ENCODE results near the gene OBSCN. TPM values are rescaled to one million over a fixed set of nuclear protein-coding genes. Genes with fewer than 3 reads are reported as not detected.

OBSCN gene
- total and polyA plus RNA-seq, 4 donors: 0.54 to 5.6 (median 2.7) TPM

DNA sequence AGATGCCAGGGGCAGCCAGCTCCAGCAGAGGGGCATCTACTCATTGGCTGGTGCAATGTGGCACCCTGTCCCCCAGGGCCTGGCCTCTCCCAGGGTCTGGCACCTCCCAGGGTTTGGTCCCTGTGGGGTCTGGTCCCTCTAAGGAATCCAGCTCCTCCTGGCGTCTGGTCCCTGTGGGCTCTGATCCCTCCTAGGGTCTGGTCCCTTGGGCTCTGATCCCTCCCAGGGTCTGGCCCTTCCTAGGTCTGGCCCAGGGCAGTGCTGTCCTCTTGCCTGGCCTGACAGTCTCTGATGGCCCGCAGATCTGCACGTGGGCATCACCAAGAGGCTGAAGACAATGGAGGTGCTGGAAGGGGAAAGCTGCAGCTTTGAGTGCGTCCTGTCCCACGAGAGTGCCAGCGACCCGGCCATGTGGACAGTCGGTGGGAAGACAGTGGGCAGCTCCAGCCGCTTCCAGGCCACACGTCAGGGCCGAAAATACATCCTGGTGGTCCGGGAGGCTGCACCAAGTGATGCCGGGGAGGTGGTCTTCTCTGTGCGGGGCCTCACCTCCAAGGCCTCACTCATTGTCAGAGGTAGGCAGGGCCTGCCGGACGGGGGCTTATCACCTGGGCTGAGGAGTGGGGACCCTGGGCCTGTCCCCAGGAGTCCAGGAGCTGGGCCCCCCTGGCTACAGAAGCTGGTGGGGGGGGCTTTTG, 73.9 kb downstream of the OBSCN start:
- Histone ChIP-seq H3K9ac (ENCODE audit: low read depth in 1 of 2, low read length in 2 of 2) (no peak overlapping the region), H3K27ac (ENCODE audit: low read depth in 1 of 2, low read length in 2 of 2) (no peak overlapping the region), H3K27me3 (ENCODE audit: control insufficient read depth in 4 of 4, insufficient read depth in 4 of 4, low read length in 3 of 4) (no peaks in the 10 kb centered on the region), H3K36me3 (ENCODE audit: control insufficient read depth in 4 of 4, insufficient read depth in 3 of 4, low read depth in 1 of 4, low read length in 3 of 4) (no peaks in the 10 kb centered on the region), H3K9me3 (ENCODE audit: control insufficient read depth in 4 of 4, low read length in 3 of 4) (no peaks in the 10 kb centered on the region), H3K4me3 (ENCODE audit: low read depth in 1 of 3, low read length in 3 of 3) (no peak overlapping the region), H3K4me1 (ENCODE audit: control insufficient read depth in 4 of 4, insufficient read depth in 4 of 4, low read length in 3 of 4) (no peaks in the 10 kb centered on the region)
- no peak for DNase-seq (ENCODE audit: low spot score)
- WGBS: 96% methylated on average over 16 of the region's 16 CpGs
- TF ChIP-seq SP1 (IDR thresholded peaks at IDR 0.05) (no peak), FOXA1 (IDR thresholded peaks at IDR 0.05) (no peak), JUND (IDR thresholded peaks at IDR 0.05) (no peak), RAD21 (IDR thresholded peaks at IDR 0.05) (no peak), EGR1 (IDR thresholded peaks at IDR 0.05; ENCODE audit: low read depth in 2 of 2) (no peak), HNF4A (conservative IDR thresholded peaks at IDR 0.05) (no peak), GABPA (IDR thresholded peaks at IDR 0.05 in 1 of 2, conservative IDR thresholded peaks at IDR 0.05 in 1 of 2) (no peak), HNF4G (IDR thresholded peaks at IDR 0.05) (no peak), RXRA (IDR thresholded peaks at IDR 0.05) (no peak)
- TF ChIP-seq, protein P1, sequence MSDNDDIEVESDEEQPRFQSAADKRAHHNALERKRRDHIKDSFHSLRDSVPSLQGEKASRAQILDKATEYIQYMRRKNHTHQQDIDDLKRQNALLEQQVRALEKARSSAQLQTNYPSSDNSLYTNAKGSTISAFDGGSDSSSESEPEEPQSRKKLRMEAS (IDR thresholded peaks at IDR 0.05): no peak
- TF ChIP-seq, protein P2, sequence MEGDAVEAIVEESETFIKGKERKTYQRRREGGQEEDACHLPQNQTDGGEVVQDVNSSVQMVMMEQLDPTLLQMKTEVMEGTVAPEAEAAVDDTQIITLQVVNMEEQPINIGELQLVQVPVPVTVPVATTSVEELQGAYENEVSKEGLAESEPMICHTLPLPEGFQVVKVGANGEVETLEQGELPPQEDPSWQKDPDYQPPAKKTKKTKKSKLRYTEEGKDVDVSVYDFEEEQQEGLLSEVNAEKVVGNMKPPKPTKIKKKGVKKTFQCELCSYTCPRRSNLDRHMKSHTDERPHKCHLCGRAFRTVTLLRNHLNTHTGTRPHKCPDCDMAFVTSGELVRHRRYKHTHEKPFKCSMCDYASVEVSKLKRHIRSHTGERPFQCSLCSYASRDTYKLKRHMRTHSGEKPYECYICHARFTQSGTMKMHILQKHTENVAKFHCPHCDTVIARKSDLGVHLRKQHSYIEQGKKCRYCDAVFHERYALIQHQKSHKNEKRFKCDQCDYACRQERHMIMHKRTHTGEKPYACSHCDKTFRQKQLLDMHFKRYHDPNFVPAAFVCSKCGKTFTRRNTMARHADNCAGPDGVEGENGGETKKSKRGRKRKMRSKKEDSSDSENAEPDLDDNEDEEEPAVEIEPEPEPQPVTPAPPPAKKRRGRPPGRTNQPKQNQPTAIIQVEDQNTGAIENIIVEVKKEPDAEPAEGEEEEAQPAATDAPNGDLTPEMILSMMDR (IDR thresholded peaks at IDR 0.05; ENCODE audit: low read depth, low read length, missing input control): no peak
- TF ChIP-seq, protein P3, sequence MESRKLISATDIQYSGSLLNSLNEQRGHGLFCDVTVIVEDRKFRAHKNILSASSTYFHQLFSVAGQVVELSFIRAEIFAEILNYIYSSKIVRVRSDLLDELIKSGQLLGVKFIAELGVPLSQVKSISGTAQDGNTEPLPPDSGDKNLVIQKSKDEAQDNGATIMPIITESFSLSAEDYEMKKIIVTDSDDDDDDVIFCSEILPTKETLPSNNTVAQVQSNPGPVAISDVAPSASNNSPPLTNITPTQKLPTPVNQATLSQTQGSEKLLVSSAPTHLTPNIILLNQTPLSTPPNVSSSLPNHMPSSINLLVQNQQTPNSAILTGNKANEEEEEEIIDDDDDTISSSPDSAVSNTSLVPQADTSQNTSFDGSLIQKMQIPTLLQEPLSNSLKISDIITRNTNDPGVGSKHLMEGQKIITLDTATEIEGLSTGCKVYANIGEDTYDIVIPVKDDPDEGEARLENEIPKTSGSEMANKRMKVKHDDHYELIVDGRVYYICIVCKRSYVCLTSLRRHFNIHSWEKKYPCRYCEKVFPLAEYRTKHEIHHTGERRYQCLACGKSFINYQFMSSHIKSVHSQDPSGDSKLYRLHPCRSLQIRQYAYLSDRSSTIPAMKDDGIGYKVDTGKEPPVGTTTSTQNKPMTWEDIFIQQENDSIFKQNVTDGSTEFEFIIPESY (IDR thresholded peaks at IDR 0.05): no peak
- TF ChIP-seq, protein P4, sequence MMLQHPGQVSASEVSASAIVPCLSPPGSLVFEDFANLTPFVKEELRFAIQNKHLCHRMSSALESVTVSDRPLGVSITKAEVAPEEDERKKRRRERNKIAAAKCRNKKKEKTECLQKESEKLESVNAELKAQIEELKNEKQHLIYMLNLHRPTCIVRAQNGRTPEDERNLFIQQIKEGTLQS (IDR thresholded peaks at IDR 0.05): no peak

DNA sequence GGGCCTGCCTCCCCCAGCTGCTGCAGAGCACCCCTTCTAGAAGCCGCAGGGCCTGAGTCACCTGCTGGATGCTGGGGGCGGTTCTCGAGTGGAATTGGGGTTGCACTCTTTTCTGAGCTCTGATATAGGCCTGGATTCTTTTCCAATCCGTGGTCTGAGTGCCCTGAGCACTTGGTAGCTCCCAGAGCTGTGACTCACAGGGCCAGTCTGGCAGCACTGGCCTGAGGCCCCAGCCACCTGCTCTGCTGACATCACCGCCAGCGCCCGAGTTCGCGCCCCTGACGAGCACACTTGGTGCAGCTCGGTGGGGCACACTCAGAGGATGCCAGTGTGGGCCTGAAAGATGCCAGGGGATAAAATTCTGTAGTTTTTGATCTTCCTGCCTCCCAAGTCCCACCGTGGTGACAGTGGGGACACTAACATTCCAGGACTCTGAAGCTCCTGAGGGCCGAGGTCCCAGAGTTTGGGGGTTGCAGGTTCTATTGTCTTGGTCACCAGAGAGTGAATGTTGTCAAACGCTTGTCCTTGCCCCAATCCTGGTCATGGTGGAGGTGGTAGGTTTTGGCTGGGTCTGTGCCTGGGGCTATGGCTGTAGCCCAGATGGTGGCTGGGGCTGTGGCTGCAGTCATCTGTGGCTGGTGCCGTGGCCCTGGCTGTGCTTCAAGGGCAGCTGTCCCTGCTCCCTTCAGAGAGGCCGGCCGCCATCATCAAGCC, 74.6 kb downstream of the OBSCN start:
- WGBS: 95% methylated on average over 17 of the region's 17 CpGs
- Histone ChIP-seq H3K9ac (ENCODE audit: low read depth in 1 of 2, low read length in 2 of 2) (no peak overlapping the region), H3K36me3 (ENCODE audit: control insufficient read depth in 4 of 4, insufficient read depth in 3 of 4, low read depth in 1 of 4, low read length in 3 of 4) (no peaks in the 10 kb centered on the region), H3K4me1 (ENCODE audit: control insufficient read depth in 4 of 4, insufficient read depth in 4 of 4, low read length in 3 of 4) (no peaks in the 10 kb centered on the region), H3K9me3 (ENCODE audit: control insufficient read depth in 4 of 4, low read length in 3 of 4) (no peaks in the 10 kb centered on the region), H3K27me3 (ENCODE audit: control insufficient read depth in 4 of 4, insufficient read depth in 4 of 4, low read length in 3 of 4) (no peaks in the 10 kb centered on the region), H3K4me3 (ENCODE audit: low read depth in 1 of 3, low read length in 3 of 3) (no peak overlapping the region), H3K27ac (ENCODE audit: low read depth in 1 of 2, low read length in 2 of 2) (no peak overlapping the region)
- DNase-seq (ENCODE audit: low spot score): no peak
- TF ChIP-seq, protein P1 (IDR thresholded peaks at IDR 0.05): no peak
- TF ChIP-seq NR2F2 (IDR thresholded peaks at IDR 0.05): no peak
- TF ChIP-seq HNF4A (conservative IDR thresholded peaks at IDR 0.05): no peak
- TF ChIP-seq GABPA (IDR thresholded peaks at IDR 0.05 in 1 of 2, conservative IDR thresholded peaks at IDR 0.05 in 1 of 2): no peak
- no peak for TF ChIP-seq FOXA2 (IDR thresholded peaks at IDR 0.05)
